ENCODE results near the gene ACMSD. TPM values are rescaled to one million over a fixed set of nuclear protein-coding genes. Genes with fewer than 3 reads are reported as not detected.
"Not testable (repeated sequence)": the region's sequence is repeated elsewhere in the genome, so short reads cannot be mapped to it uniquely, and the experiment has no call there.

Gene ACMSD
- total RNA-seq, 2 donors from 2014 or later = not detected

DNA sequence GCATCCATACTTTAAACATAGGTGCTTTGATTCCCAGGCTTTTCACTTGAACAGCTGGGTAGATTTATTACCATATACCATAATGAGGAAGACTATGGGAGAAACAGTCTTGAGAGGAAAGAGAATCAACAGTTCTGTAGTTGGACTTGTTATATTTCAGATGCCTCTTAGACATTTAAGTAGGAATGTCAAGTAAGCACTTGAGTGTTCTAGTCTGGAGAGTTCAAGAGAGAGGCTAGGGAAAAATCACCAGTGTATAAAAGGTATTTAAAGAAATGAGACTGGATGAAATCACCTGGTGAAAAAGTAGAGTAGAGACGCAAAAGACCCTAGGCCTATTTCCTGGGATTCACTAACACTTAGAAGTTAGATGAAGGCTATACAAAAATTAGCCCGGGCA is 66.8 kb downstream of the ACMSD start:
- WGBS = 97% methylated on average over 2 of the region's 2 CpGs
- no peak overlapping the region for H3K4me3 ChIP-seq
- DNase-seq (ENCODE audit: low spot score) = no peak
- H3K4me1 ChIP-seq (replicated peaks) = no peaks in the 10 kb centered on the region
- no peaks in the 10 kb centered on the region for H3K36me3 ChIP-seq
- no peak overlapping the region for H3K27ac ChIP-seq
- H3K27me3 ChIP-seq (replicated peaks; ENCODE audit: insufficient read depth) = no peaks in the 10 kb centered on the region
- TF ChIP-seq, protein P1, sequence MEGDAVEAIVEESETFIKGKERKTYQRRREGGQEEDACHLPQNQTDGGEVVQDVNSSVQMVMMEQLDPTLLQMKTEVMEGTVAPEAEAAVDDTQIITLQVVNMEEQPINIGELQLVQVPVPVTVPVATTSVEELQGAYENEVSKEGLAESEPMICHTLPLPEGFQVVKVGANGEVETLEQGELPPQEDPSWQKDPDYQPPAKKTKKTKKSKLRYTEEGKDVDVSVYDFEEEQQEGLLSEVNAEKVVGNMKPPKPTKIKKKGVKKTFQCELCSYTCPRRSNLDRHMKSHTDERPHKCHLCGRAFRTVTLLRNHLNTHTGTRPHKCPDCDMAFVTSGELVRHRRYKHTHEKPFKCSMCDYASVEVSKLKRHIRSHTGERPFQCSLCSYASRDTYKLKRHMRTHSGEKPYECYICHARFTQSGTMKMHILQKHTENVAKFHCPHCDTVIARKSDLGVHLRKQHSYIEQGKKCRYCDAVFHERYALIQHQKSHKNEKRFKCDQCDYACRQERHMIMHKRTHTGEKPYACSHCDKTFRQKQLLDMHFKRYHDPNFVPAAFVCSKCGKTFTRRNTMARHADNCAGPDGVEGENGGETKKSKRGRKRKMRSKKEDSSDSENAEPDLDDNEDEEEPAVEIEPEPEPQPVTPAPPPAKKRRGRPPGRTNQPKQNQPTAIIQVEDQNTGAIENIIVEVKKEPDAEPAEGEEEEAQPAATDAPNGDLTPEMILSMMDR (IDR thresholded peaks at IDR 0.05) = no peak
- TF ChIP-seq POLR2AphosphoS5 (IDR thresholded peaks at IDR 0.05) (no peak), POLR2A (IDR thresholded peaks at IDR 0.05) (no peak)
- H3K9me3 ChIP-seq = no peaks in the 10 kb centered on the region
- intact Hi-C loops (cut with DNase I) = no loop called here

DNA sequence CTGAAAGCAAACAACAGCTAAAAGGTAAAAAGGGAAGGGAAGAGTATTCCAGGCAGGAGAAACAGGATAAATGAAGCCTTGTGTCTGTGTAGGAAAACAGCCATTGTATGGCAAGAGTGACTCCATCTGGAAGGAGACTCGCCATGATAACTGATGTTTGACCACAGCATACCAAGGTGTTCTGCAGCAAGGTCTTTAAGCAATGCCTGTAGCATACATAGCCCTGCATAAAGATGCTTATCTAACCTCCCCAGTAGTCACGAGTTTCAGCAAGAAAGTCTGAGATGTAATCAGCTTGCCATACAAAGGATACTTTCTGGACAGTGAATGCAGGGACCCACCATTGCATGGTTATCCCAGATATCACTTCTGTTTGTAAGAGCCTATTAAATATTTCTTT is 68.3 kb downstream of the ACMSD start:
- Histone ChIP-seq H3K4me3 (no peak overlapping the region), H3K4me1 (replicated peaks) (no peaks in the 10 kb centered on the region), H3K27me3 (replicated peaks; ENCODE audit: insufficient read depth) (no peaks in the 10 kb centered on the region), H3K9me3 (no peaks in the 10 kb centered on the region), H3K27ac (no peak overlapping the region), H3K36me3 (no peaks in the 10 kb centered on the region)
- DNase-seq (ENCODE audit: low spot score) = no peak
- TF ChIP-seq POLR2AphosphoS5 (IDR thresholded peaks at IDR 0.05) = no peak
- TF ChIP-seq POLR2A (IDR thresholded peaks at IDR 0.05) = no peak
- TF ChIP-seq, protein P1 (IDR thresholded peaks at IDR 0.05) = no peak
- intact Hi-C loops (cut with DNase I) = no loop called here
- 40% methylated on average over 2 of the region's 2 CpGs for WGBS

DNA sequence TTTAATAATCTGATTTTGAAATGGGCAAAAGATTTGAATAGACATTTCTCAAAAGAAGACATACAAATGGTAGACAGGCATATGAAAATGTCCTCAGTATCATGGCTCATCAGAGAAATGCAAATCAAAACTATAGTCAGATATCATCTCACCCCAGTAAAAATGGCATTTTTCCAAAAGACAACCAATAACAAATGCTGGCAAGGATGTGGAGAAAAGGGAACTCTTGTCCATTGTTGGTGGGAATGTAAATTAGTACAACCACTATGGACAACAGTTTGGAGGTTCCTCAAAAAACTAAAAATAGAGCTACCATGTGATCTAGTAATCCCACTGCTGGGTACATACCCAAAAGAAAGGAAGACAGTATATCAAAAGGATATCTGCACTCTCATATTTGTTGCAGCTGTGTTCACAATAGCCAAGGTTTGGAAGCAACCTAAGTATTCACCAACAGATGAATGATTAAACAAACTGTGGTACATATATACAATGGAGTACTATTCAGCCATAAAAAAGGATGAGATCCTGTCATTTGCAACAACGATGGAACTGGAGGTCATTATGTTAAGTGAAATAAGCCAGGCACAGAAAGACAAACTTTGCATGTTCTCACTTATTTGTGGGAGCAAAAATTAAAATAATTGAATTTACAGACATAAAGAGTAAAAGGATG is 69.2 kb downstream of the ACMSD start:
- H3K27ac ChIP-seq; H3K27me3 ChIP-seq (replicated peaks; ENCODE audit: insufficient read depth); intact Hi-C loops (cut with DNase I); H3K4me1 ChIP-seq (replicated peaks); H3K36me3 ChIP-seq; H3K9me3 ChIP-seq; H3K4me3 ChIP-seq; DNase-seq (ENCODE audit: low spot score): not testable (repeated sequence)
- WGBS = 80% methylated on average over 1 of the region's 1 CpG

DNA sequence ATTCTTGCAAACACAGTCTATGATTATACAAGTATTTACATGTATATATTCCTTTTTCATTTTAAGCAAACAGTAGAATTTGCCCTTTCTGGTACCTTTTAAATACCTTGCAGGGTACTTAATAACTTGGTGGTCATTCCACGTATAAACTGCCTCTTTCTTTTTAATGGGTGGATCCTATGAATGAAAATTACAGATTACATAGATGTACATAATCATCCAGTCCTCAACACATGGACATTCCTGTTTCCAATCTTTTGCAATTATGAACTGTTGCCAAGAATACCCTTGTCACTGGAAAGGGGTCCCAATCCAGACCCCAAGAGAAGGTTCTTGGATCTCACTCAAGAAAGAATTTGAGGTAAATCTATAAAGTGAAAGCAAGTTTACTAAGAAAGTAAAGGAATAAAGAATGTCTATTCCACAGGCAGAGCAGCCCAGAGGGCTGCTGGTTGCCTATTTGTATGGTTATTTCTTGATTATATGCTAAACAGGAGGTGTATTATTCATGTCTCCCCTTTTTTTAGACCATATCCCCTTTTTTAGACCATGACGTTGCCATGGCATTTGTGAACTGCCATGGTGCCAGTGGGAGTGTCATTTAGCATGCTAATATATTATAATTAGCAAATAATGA is 72.5 kb downstream of the ACMSD start:
- 71% methylated on average over 2 of the region's 2 CpGs for WGBS
- Histone ChIP-seq H3K27me3 (replicated peaks; ENCODE audit: insufficient read depth) (no peaks in the 10 kb centered on the region), H3K4me3 (no peak overlapping the region), H3K36me3 (no peaks in the 10 kb centered on the region), H3K4me1 (replicated peaks) (no peaks in the 10 kb centered on the region), H3K9me3 (no peaks in the 10 kb centered on the region), H3K27ac (no peak overlapping the region)
- TF ChIP-seq POLR2A (IDR thresholded peaks at IDR 0.05) (no peak), POLR2AphosphoS5 (IDR thresholded peaks at IDR 0.05) (no peak)
- TF ChIP-seq, protein P1 (IDR thresholded peaks at IDR 0.05) = no peak
- intact Hi-C loops (cut with DNase I) = loop anchor here (10.0 kb wide), 2 partner anchors 624 to 786 kb away; partner anchors contain the start of genes R3HDM1 and ZRANB3
- no peak for DNase-seq (ENCODE audit: low spot score)

DNA sequence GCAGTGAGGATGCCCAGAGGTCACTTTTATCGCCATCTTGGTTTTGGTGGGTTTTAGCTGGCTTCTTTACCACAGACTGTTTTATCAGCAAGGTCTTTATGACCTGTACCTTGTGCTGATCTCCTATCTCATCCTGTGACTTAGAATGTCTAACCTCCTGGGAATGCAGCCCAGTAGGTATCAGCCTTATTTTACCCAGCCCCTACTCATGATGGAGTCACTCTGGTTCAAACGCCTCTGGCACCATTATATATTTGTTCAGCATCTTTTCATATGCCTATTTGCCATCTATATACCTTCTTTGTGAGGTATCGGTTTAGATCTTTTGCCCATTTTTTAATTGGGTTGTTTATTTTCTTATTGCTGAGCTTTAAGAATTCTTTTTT is 73.0 kb downstream of the ACMSD start:
- H3K4me1 ChIP-seq (replicated peaks) = no peaks in the 10 kb centered on the region
- intact Hi-C loops (cut with DNase I) = loop anchor here (10.0 kb wide), 2 partner anchors 623 to 787 kb away; partner anchors contain the start of genes R3HDM1 and ZRANB3
- H3K36me3 ChIP-seq = no peaks in the 10 kb centered on the region
- H3K4me3 ChIP-seq = no peak overlapping the region
- H3K27ac ChIP-seq = no peak overlapping the region
- WGBS = 91% methylated on average over 3 of the region's 3 CpGs
- no peak for DNase-seq (ENCODE audit: low spot score)
- no peaks in the 10 kb centered on the region for H3K9me3 ChIP-seq
- TF ChIP-seq POLR2AphosphoS5 (IDR thresholded peaks at IDR 0.05) = no peak
- no peak for TF ChIP-seq POLR2A (IDR thresholded peaks at IDR 0.05)
- TF ChIP-seq, protein P1 (IDR thresholded peaks at IDR 0.05) = no peak
- no peaks in the 10 kb centered on the region for H3K27me3 ChIP-seq (replicated peaks; ENCODE audit: insufficient read depth)

Data from prostate gland (tissue), 2 donors.